HL-60 (cell line): ENCODE data around the gene TNFSF12.

Experiments used
- DNase-seq, 2 experiments: peaks; one replicate each; pipeline ENCODE4 v3.0.0-alpha.2; 2010 to 2020; ENCODE audit warnings: low read depth in 1 of 2, low spot score in 1 of 2
- H3K27ac ChIP-seq: fragments of 250-450 bp; sonication (Bioruptor Pico); replicated peaks from 2 replicates; pipeline ENCODE4 v1.5.1; 2020; ENCODE audit warnings: mild to moderate bottlenecking, moderate library complexity
- H3K27me3 ChIP-seq: fragments of 250-450 bp; sonication (Bioruptor Pico); 2 replicates; pipeline ENCODE4 v1.5.1; 2021; ENCODE audit warnings: mild to moderate bottlenecking, moderate library complexity; ENCODE audit not compliant: insufficient read depth, poor library complexity, severe bottlenecking
- H3K4me3 ChIP-seq: replicated peaks from 2 replicates; pipeline ENCODE4 v1.5.1; 2011; ENCODE audit warnings: mild to moderate bottlenecking, control low read depth, low read length; ENCODE audit not compliant: insufficient read depth
- GABPA ChIP-seq: IDR thresholded peaks from 2 replicates; pipeline ENCODE4 v1.6.1; 2012; ENCODE audit warnings: low read depth
- POLR2AphosphoS5 ChIP-seq: IDR thresholded peaks from 2 replicates; pipeline ENCODE4 v1.6.1; 2012; ENCODE audit warnings: low read depth
- SPI1 ChIP-seq: IDR thresholded peaks from 2 replicates; pipeline ENCODE4 v1.6.1; 2012; ENCODE audit warnings: low read depth, mild to moderate bottlenecking, borderline replicate concordance
- TF ChIP-seq, protein P1 (sequence below): IDR thresholded peaks from one replicate; pipeline ENCODE4 v1.5.1; 2011; ENCODE audit warnings: low read length, control low read depth, inconsistent platforms; ENCODE audit not compliant: insufficient read depth
- TF ChIP-seq, protein P2 (sequence below): IDR thresholded peaks from 2 replicates; pipeline ENCODE4 v1.6.1; 2012; ENCODE audit warnings: low read depth; ENCODE audit not compliant: insufficient replicate concordance

Gene TNFSF12

GRCh38 chr17:7572338-7572587 lies 23.4 kb downstream of the TNFSF12 start:
- TF ChIP-seq POLR2AphosphoS5 (peak; percentile 5; the same call in 1 of the 2 replicates), SPI1 (peak; percentile 73; the same call in 1 of the 2 replicates), GABPA (no peak)
- DNase-seq: no peak
- peak overlapping the region; percentile 44 for H3K4me3 ChIP-seq
- H3K27me3 ChIP-seq: no peaks in the 10 kb centered on the region
- peak overlapping the region; percentile 75 for H3K27ac ChIP-seq

DNA sequence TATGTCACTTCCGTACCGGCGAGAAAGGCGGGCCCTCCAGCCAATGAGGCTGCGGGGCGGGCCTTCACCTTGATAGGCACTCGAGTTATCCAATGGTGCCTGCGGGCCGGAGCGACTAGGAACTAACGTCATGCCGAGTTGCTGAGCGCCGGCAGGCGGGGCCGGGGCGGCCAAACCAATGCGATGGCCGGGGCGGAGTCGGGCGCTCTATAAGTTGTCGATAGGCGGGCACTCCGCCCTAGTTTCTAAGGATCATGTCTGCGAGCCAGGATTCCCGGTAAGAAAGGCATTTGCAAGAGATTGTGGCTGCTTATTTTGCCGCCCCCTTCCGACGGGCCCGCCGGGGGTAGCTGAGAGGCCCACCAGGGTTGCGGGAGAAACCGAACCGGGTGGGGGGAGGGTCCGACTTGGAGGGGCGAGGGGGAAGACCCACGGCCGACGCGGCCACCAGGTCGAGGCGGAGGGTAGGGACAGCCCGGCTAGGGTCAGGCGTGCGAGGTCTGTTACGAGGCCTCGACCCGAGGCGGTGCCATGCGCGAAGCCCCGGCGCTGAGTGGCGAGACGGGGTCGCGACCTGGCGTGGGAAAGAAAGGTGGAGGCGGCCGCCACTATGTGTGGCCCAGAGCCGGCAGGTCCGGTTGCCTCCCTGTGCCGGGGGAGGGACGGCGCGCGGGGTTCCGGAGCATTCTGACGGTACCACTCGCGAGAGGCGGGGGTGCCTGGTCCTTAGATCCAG lies 23.9 kb downstream of the TNFSF12 start:
- peak overlapping the region; percentile 61 for H3K4me3 ChIP-seq
- no peaks in the 10 kb centered on the region for H3K27me3 ChIP-seq
- H3K27ac ChIP-seq: peak overlapping the region; percentile 99
- TF ChIP-seq POLR2AphosphoS5: peak; percentile 93
- TF ChIP-seq GABPA: peak; percentile 78
- TF ChIP-seq, protein P1, sequence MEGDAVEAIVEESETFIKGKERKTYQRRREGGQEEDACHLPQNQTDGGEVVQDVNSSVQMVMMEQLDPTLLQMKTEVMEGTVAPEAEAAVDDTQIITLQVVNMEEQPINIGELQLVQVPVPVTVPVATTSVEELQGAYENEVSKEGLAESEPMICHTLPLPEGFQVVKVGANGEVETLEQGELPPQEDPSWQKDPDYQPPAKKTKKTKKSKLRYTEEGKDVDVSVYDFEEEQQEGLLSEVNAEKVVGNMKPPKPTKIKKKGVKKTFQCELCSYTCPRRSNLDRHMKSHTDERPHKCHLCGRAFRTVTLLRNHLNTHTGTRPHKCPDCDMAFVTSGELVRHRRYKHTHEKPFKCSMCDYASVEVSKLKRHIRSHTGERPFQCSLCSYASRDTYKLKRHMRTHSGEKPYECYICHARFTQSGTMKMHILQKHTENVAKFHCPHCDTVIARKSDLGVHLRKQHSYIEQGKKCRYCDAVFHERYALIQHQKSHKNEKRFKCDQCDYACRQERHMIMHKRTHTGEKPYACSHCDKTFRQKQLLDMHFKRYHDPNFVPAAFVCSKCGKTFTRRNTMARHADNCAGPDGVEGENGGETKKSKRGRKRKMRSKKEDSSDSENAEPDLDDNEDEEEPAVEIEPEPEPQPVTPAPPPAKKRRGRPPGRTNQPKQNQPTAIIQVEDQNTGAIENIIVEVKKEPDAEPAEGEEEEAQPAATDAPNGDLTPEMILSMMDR: no peak
- TF ChIP-seq SPI1: no peak
- TF ChIP-seq, protein P2, sequence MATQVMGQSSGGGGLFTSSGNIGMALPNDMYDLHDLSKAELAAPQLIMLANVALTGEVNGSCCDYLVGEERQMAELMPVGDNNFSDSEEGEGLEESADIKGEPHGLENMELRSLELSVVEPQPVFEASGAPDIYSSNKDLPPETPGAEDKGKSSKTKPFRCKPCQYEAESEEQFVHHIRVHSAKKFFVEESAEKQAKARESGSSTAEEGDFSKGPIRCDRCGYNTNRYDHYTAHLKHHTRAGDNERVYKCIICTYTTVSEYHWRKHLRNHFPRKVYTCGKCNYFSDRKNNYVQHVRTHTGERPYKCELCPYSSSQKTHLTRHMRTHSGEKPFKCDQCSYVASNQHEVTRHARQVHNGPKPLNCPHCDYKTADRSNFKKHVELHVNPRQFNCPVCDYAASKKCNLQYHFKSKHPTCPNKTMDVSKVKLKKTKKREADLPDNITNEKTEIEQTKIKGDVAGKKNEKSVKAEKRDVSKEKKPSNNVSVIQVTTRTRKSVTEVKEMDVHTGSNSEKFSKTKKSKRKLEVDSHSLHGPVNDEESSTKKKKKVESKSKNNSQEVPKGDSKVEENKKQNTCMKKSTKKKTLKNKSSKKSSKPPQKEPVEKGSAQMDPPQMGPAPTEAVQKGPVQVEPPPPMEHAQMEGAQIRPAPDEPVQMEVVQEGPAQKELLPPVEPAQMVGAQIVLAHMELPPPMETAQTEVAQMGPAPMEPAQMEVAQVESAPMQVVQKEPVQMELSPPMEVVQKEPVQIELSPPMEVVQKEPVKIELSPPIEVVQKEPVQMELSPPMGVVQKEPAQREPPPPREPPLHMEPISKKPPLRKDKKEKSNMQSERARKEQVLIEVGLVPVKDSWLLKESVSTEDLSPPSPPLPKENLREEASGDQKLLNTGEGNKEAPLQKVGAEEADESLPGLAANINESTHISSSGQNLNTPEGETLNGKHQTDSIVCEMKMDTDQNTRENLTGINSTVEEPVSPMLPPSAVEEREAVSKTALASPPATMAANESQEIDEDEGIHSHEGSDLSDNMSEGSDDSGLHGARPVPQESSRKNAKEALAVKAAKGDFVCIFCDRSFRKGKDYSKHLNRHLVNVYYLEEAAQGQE: peak; percentile 38
- peak; percentile 91 to 95 for DNase-seq

DNA sequence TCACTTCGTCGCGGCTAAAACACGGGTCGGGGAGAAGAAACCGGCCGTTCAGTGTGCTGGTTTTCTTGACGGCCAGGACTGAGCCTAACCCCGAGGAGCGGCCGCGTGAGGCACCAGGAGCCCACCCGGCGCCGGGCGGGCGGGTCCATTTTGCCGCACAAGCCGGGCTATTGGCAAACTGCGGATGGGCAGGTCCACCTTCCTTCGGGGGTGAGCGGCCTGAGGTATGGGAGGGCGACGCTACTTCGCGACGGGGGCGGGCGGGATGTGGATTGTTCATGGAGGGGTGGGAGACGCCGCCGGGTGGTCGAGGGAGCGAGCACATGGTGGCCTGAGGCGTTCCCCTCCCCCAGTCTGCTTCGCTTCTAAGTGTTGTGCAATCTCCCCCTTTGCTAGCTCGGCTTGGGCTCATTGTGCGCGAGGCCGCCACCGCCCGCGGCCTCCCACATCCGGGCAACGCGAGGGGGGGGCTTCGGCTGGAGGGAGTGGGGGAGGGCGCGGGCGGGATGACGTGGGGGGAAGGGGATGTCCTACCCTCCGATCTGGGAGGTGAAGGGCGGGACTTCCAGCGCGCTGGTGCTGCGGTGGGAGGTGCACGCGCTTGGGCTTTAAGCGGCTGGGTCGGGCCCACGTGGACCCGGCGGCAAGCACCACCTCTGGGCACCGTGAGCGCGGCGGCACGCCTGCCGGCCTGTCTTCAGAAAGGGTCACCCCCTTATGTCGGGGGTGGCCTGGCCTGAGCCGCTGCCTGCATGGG lies 24.6 kb downstream of the TNFSF12 start:
- peak; percentile 54; the same call in 1 of the 2 replicates for TF ChIP-seq POLR2AphosphoS5
- TF ChIP-seq, protein P2: no peak
- DNase-seq: peak; percentile 77 to 78
- H3K4me3 ChIP-seq: peak overlapping the region; percentile 61
- peak overlapping the region; percentile 99 for H3K27ac ChIP-seq
- no peaks in the 10 kb centered on the region for H3K27me3 ChIP-seq

DNA sequence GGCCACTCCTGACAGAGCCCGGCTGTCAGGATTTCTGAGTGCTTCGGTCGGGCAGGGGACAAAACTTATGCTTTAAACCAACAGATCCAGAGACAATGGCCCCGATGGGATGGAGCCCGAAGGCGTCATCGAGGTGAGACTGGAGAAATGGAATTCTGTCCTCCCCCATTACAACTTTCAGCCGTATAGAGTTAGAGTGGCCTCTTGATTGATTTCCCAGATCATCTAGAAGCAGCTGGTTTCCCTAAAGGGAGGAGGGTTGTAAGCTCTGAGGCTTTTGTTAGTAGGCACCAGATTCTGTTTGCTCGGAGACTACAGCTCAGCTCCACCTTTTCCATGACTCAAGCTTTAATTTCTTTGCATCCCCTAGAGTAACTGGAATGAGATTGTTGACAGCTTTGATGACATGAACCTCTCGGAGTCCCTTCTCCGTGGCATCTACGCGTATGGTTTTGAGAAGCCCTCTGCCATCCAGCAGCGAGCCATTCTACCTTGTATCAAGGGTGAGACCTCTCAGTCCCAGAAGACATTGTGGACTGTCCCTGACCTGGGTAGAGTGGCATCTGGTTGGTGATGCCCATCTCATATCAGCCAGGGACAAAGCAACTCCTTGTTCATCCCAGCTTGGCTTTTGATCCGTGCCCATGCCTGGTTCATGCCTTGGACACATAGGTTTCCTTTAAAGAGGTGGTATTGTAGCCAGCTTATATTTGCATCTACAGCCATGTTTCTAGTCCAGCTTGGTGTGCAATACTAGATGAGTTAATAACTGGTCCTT lies 25.5 kb downstream of the TNFSF12 start:
- Histone ChIP-seq H3K27me3 (no peaks in the 10 kb centered on the region), H3K27ac (peak overlapping the region; percentile 99), H3K4me3 (peak overlapping the region; percentile 61)
- peak in 1 of 2 experiments; percentile 0 for DNase-seq
- TF ChIP-seq POLR2AphosphoS5: no peak; the same call in 1 of the 2 replicates
- TF ChIP-seq, protein P1: no peak
- TF ChIP-seq, protein P2: no peak
- TF ChIP-seq GABPA: no peak
- no peak for TF ChIP-seq SPI1
